Activated T-cell treated with anti-CD3 and anti-CD28 coated beads for 4 hours (primary cell): Measurements from ENCODE around the gene TAX1BP3.

Source experiments
- DNase-seq: peaks from one replicate; pipeline ENCODE4 v3.0.0-alpha.2; 2020

TAX1BP3 gene

DNA sequence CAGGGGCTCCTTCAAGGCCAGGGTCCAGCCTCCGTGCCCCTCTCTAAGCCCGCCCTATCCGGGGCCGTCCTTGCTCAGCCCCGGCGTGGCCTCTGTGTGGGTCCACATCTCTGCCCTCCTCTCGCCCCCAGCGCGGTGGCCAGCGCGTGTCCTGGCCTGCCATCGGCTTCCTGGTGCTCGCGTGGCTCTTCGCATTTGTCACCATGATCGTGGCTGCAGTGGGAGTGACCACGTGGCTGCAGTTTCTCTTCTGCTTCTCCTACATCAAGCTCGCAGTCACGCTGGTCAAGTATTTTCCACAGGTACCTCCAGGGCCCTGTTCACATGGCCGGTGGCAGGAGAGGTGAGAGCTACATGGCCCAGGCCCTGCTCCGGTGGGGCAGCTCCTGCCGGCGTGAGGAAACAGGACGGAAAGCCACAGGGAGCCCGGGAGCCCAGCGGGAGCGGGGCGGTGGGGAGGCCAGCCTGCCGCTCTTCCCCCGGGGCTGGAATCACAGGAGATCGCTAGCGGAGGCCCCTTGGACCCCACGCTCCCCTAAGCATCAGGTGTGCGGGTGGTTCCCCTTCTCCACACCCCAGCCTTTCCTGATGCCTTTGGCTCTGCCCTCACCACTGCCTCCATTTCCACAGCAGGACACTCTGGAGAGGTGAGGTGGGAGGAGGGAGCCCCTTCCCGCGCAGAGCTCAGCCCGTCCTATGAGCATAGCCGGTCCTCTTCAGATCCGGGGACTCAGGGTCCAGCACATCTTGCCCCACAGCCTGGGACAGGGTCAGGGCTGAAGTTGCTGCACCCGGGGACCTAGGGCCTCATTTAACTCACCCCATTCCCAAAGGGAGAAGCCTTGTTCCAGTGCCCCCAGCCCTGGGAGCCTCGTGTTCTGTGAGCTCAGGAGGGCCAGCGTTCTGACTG lies 10.2 kb downstream of the TAX1BP3 start:
- no peak for DNase-seq

DNA sequence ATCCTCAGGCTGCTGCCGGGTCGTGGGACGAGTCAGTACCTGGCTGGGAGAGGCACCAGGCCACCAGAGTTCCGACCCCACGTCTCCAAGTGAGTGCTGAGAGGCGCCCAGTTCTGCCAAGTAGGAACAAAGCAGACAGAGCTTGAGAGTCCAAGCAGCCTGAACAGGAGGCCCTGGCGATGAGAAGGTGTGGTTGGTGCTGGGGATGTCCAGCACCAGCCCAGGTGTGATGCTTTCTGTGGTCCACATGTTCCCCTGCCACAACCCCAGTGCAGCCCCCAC lies 10.8 kb downstream of the TAX1BP3 start:
- DNase-seq = no peak

- no peak for DNase-seq
Observed at GRCh38 chr17:3656755-3657587, 11.4 kb downstream of the TAX1BP3 start.

- no peak for DNase-seq
Observed at GRCh38 chr17:3656353-3656752, 12.0 kb downstream of the TAX1BP3 start.

DNA sequence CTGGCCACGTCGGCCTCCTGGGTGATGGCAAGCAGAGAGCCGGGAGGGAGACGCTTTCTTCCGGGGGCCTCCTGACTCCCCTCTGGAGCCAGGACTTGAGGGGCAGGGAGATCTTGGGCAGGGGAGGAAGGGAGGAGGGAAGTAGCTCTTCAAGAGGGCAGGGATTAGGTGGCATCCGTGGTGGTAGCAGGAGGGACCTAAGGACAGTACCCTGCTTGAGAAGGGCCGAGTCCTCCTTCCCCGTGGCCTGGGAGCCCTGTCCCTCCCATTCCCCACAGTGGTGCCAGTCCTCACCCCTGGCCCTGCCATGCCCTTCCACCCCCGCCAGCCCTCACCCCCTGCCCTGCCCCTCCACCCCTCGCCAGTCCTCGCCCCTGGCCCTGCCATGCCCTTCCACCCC lies 12.6 kb downstream of the TAX1BP3 start:
- DNase-seq = no peak

GRCh38 chr17:3647769-3648555 lies 20.4 kb downstream of the TAX1BP3 start:
- no peak for DNase-seq

DNA sequence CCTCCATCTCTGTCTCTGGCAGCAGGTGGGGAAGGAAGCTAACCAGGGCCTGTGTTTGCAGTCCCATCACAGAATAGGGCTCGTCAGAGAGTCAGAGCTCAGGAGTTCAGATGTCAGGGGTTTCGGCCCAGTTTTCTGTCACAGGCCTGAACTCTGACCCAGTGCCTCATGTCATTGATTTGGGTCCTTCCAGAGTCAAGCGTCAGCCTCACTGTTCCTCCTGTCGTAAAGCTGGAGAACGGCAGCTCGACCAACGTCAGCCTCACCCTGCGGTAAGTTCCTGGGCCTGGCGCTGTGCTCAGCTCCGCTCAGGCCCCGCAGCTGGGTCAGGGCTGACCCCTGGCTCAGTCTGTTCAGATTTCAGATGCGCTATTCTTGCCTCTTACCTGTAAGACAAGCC lies 21.1 kb downstream of the TAX1BP3 start:
- DNase-seq = no peak

DNA sequence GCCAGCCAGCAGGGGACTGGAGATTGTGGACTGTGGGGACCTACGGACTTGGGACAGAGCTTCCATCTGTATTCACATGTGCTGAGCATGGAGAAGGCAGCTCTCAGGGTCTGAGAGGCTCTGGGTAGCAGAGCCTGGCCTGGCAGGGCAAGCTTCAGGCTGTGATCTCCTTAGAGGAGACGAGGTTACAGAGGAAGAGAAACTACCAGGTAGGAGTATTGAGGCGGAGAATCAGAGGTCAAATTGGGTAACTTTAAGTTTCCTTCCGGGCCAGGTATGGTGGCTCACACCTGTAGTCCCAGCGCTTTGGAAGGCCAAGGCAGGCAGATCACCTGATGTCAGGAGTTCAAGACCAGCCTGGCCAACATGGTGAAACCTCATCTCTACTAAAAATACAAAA lies 23.1 kb downstream of the TAX1BP3 start:
- no peak for DNase-seq

GRCh38 chr17:3643889-3644349 lies 24.5 kb downstream of the TAX1BP3 start:
- no peak for DNase-seq

DNA sequence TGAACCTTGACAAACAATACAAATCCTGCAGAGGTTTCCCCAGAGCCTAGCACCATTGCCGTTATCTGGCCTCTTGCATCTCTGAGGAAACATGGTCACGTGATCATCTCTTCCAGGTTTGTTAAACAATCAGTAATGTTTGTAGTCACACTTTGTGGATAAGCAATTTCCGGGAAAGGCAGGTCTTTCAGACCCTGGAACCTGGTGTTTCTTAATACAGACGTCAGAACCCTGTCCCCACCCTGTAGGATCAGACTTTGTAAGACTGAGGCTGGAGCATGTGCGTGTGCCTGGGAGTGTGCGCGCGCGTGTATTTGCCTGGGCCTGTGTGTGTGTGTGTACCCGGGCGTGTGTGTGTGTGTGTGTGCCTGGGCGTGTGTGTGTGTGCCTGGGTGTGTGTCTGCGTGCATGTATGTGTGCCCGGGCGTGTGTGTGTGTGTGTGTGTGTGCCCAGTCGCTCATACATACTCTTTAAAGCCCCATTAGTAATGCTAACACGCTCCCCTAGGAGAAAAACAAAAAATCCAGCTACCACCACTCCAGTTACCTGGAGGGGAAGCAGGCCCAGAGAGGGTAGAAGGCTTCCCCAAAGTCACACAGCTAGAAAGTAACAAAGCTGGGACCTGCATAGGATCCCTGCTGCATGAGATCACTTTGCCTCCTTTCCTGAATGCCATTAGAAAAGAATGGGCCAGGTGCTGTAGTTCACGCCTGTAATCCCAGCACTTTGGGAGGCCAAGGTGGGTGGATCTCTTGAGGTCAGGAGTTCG lies 26.5 kb downstream of the TAX1BP3 start:
- no peak for DNase-seq

DNA sequence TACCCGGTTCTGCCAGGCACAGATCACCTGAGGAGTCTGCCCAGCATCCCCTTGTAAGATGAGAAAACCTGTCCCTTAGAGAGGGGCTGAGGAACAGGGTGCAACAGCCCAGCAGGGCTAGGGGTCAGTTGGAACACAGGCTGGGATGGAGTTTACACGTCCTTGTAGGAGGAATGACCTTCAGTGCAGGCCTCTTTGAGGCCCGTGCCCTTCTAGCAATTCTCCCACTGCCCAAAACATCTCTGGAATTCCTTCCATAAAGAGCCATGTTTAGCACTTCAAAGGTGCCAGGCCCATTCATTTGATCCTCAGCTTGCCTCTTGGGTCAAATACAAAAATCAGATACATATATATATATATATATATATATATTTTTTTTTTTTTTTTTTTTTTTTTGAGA lies 27.4 kb downstream of the TAX1BP3 start:
- no peak for DNase-seq

DNA sequence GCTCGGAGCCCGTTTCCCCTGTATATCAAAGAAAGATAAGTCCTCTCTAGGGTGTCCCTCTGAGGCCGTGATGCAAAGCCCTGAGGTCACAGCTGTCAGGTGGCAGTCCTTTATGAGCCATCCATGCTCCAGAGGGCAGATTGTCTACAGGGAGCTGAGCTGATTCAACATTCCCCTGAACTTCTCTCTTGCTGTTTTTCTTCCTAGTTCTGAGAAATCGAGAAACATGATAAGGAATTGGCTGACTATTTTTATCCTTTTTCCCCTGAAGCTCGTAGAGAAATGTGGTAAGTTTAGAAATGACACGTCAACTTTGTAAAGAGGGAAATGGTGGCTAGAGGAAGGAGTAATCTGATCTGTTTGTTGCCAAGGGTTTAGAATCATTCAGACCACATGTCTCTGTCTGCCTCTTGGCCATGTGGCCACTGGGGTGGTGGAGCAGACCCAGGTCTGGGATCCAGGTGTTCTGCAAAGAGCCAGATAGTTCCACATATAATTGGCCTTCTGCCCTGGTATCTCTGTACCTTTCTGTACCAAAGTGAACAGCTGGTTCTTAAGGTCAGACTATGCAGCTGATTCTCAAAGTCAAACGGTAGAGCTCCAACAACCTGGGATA lies 28.3 kb downstream of the TAX1BP3 start:
- DNase-seq = no peak

- DNase-seq = peak; percentile 5
Observed at GRCh38 chr17:3636908-3637373, 31.4 kb downstream of the TAX1BP3 start.

GRCh38 chr17:3636154-3636907 lies 32.0 kb downstream of the TAX1BP3 start, which contains the start of the genes CTNS and SHPK:
Gene CTNS, plus strand, starts transcription at chr17:3636760. Its CDS starts 3,447 bp downstream, at chr17:3640207.
Gene SHPK, minus strand, starts transcription at chr17:3636250. Its CDS starts 31 bp downstream, at chr17:3636219.
- peak; percentile 92 for DNase-seq

- DNase-seq = no peak
Observed at GRCh38 chr17:3635474-3636153, 32.8 kb downstream of the TAX1BP3 start.

GRCh38 chr17:3632287-3632686 lies 36.1 kb downstream of the TAX1BP3 start:
- no peak for DNase-seq

DNA sequence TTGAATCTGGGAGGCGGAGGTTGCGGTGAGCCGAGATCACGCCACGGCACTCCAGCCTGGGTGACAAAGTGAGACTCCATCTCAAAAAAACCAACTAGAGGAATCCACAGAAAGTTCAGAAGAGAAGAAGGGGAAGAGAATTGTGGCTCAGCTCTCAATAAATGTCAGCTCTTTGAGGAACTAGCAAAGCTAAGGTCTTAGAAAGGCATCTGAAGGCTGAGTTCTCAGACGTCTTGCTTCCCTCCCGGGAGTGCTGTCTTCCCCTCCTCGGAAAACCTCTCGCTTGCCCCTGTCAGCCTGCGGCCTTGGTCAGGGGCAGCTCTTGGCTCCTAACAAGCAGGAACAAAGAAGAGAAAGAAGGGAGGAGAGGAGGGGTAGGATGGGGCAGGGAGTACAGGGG lies 37.6 kb downstream of the TAX1BP3 start:
- DNase-seq = no peak

DNA sequence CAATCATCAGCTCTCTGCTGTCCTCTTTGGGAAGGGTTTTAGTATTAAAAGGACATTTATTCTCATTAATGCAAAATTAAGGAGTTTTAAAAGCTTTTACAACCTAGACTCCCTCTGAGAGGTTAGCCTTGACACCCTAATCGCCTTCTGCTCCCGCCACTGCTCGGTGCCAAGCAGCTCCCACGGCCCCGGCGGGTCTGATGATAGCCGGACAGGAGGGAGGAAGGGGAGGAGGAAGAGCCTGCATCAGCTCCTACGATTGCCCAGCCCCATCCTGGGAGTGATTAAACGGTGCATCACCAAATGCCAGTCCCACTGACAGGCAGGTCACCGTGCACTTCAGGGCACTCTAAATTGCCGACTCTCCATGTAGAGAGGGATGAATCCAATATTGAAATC lies 40.6 kb downstream of the TAX1BP3 start:
- no peak for DNase-seq

GRCh38 chr17:3626831-3627768 lies 41.3 kb downstream of the TAX1BP3 start:
- DNase-seq = no peak
